Measurements from ENCODE around the gene DOK3.

- TF ChIP-seq CTCF (IDR thresholded peaks at IDR 0.05), result no peak
- TF ChIP-seq POLR2A (IDR thresholded peaks at IDR 0.05), result no peak
- no peak for TF ChIP-seq POLR2AphosphoS5 (IDR thresholded peaks at IDR 0.05)
Measured at GRCh38 chr5:177520271-177520670, 10.6 kb upstream of the DOK3 start.
